HG03139 (cell line): Measurements from ENCODE around the gene NIT1.

ENCODE experiments used
- ATAC-seq: cut with Tn5 transposase; IDR thresholded peaks from one replicate; pipeline ENCODE4 v1.9.1; 2021; ENCODE audit not compliant: unreplicated experiment

NIT1 gene

GRCh38 chr1:161145832-161146231, 27.9 kb downstream of the NIT1 start:
- no peak for ATAC-seq

- ATAC-seq = no peak
Observed at GRCh38 chr1:161153176-161153575, 35.3 kb downstream of the NIT1 start.

DNA sequence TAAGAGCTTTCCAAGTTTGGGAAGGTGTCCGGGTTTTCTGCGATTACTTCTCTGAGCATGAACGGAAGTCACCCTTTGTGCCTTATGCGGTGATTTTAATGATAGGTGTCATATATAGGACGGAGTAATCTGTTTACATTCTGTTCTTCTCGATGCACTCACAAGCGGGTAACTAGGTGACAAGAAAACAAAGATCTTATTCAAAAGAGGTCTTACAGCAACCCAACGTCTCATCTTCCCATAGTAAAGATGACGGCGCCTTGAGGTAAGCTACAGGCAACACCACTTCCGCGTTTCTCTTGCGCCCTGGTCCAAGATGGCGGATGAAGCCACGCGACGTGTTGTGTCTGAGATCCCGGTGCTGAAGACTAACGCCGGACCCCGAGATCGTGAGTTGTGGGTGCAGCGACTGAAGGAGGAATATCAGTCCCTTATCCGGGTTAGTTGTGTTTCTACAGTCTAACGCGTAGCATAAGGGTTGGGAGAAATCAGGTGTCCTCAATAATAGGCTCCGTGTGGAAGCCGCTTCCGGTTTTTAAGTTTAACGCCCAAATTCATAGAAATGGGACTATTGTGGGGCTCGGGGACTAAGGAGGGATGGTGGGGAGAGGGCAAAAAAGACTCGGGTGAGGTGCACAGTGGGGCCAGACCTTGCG, 35.9 kb downstream of the NIT1 start, which contains the start of gene UFC1:
Gene UFC1 (plus strand): TSS at position 297 of the 656 bp plus-strand sequence. CDS start 20 bp downstream, at position 317.
- peak; percentile 74 for ATAC-seq

GRCh38 chr1:161157867-161158266, 40.0 kb downstream of the NIT1 start:
- no peak for ATAC-seq

GRCh38 chr1:161158316-161159010, 40.6 kb downstream of the NIT1 start:
- no peak for ATAC-seq

DNA sequence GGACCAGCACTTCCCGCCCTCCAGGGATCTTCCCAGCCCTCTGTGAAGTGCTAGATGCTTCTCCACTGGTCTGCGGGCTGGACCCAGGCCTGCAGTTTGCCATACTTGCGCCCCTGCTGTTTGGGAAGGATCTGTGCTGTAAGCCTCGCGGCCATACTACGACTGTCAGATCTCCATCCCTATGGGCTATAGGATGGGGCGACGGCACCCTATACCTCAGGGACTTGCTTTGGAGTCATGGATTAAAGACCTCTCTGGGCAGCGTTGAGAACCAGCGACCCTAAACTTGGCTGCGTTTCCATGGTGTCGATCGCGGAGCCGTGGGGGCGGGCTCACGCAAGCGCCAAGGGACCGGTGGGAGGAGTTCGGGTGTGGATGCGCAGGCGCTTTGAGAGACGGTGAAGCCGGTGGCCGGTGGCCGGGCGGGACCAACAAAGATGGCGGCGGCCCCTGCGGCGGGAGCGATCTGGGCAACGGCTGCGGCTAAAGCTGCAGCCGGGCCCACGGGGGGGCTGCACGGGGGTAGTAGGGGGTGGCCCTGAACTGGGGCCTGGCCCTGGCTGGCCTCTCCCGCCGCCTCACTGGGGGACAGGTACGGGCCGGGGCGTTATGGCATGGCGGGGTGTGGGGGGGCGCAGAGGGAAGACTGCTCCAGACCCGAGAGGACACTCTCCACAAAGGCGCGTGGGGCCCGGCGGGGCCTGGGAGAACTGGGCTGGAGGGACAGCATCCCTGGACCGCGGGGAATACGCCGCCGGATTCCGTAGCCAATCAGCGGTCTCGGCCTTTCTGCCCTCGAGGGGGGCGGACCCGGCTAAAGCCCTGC, 41.4 kb downstream of the NIT1 start, which contains the start of gene USP21:
Gene USP21 (plus strand): TSS at position 414 of the 826 bp plus-strand sequence. CDS start 1,141 bp downstream, outside the sequence.
- ATAC-seq = peak; percentile 75

GRCh38 chr1:161159913-161160243, 42.0 kb downstream of the NIT1 start:
- no peak for ATAC-seq

DNA sequence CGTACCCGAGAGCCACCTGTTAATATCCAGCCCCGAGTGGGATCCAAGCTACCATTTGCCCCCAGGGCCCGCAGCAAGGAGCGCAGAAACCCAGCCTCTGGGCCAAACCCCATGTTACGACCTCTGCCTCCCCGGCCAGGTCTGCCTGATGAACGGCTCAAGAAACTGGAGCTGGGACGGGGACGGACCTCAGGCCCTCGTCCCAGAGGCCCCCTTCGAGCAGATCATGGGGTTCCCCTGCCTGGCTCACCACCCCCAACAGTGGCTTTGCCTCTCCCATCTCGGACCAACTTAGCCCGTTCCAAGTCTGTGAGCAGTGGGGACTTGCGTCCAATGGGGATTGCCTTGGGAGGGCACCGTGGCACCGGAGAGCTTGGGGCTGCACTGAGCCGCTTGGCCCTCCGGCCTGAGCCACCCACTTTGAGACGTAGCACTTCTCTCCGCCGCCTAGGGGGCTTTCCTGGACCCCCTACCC, 42.8 kb downstream of the NIT1 start:
- no peak for ATAC-seq

GRCh38 chr1:161161652-161162051, 43.7 kb downstream of the NIT1 start:
- ATAC-seq = no peak

DNA sequence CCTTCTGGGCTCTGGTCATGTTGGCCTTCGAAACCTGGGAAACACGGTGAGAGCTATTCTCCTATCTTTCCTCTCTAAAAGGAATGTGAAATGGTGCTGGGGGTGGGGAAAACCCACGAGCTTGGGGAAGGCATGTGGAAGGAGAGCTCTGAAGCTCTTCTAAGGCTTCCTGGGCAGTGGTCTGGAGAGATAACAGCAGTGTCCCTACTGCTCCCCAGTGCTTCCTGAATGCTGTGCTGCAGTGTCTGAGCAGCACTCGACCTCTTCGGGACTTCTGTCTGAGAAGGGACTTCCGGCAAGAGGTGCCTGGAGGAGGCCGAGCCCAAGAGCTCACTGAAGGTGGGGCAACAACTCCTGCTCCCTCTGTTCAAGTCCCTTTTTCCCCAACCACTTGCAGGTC, 44.1 kb downstream of the NIT1 start:
- ATAC-seq = no peak

DNA sequence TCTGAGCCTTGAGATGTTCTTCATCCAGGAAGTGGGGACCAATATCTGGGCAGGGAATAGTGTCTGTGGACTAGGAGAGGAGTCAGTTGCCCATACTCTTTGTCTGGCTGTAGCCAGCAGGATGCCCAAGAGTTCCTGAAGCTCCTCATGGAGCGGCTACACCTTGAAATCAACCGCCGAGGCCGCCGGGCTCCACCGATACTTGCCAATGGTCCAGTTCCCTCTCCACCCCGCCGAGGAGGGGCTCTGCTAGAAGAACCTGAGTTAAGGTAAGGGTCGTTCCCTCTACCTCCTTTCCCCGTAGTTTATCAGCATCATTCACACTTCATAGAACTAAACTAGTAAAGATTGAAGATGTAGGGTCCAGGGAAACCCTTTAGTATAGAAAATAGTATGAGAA, 44.9 kb downstream of the NIT1 start:
- no peak for ATAC-seq

GRCh38 chr1:161163793-161164192, 45.9 kb downstream of the NIT1 start:
- no peak for ATAC-seq

- no peak for ATAC-seq
Observed at GRCh38 chr1:161164901-161165610, 47.2 kb downstream of the NIT1 start.

- peak; percentile 92 for ATAC-seq
Observed at GRCh38 chr1:161165742-161166668, 48.1 kb downstream of the NIT1 start, which contains the start of gene PPOX. Gene PPOX (plus strand): TSS chr1:161166426. CDS start chr1:161166848, 422 bp downstream.

- no peak for ATAC-seq
Observed at GRCh38 chr1:161166669-161167548, 49.0 kb downstream of the NIT1 start.

DNA sequence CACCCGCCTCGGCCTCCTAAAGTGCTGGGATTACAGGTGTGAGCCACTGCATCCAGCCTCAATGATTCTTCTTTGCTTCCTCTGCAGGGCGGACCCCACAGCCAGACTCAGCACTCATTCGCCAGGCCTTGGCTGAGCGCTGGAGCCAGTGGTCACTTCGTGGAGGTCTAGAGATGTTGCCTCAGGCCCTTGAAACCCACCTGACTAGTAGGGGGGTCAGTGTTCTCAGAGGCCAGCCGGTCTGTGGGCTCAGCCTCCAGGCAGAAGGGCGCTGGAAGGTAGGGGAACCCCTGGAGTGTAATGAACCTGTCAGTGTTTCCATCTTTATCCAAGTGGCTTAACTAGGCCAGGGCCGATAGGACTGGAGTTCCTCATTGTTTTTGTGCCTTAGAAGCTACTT, 51.0 kb downstream of the NIT1 start:
- ATAC-seq = no peak
